ENCODE data around the gene EXOC4.
"Not testable (repeated sequence)": the region's sequence is repeated elsewhere in the genome, so short reads cannot be mapped to it uniquely, and the experiment has no call there.

EXOC4 gene

GRCh38 chr7:133961724-133962123 is 708.8 kb downstream of the EXOC4 start:
- no peak for DNase-seq

- DNase-seq = no peak
Observed at GRCh38 chr7:133962646-133963045, 709.8 kb downstream of the EXOC4 start.

DNA sequence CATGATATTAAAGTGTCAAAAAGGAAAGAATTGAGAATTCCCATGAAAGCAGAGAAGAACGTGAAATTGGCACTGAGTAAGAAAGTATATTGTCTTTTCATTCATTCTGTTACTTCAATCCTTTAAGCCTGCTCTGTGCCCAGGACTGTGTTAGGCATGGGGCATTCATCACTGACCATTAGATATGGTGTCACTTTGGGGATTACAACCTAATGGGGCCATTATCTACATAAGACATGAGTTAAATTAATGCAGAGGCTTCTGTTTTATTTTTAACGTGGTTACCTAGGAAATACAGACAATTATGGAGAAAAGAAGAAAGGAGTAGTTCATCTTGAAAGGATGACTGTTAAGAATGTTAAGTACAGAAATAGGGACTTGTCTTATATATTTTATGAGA is 710.8 kb downstream of the EXOC4 start:
- no peak for DNase-seq

- no peak for DNase-seq
Observed at GRCh38 chr7:133971625-133972024, 718.7 kb downstream of the EXOC4 start.

DNA sequence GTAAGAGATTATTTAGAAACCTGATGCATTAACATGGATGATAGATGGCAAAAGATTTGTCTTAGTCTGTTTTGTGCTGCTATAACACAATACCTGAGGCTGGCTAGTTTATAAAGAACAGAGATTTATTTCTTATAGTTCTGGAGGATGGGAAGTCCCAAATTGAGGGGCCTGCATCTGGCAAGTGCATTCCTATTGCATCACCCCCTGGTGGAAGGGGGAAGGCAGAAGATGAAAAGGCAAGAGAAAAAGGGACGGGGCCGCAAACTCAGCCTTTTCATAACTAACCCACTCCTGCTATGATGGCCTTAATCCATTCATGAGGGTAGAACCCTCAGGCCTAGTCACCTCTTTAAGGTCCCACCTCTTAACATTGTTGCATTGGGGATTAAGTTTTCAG is 720.8 kb downstream of the EXOC4 start:
- DNase-seq = no peak

DNA sequence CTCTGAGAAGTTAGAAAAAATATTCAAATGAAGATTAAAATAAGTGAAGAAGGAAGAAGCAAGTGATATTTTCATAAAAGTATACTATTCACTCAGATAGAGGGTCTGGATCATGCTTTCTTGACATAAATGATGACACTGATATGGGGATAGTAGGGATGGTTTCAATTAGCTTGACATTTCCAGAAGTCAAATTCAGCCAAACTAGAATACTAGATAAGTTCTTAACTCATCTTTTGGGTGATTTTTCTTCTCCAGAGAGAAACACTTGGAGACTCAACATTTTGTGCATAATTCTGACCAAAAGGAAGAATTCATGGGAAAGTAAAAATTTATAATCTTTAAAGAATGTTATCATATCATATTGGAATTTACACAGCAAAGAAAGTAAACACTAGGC is 722.3 kb downstream of the EXOC4 start:
- no peak for DNase-seq

GRCh38 chr7:133976140-133976539 is 723.3 kb downstream of the EXOC4 start:
- DNase-seq = no peak

DNA sequence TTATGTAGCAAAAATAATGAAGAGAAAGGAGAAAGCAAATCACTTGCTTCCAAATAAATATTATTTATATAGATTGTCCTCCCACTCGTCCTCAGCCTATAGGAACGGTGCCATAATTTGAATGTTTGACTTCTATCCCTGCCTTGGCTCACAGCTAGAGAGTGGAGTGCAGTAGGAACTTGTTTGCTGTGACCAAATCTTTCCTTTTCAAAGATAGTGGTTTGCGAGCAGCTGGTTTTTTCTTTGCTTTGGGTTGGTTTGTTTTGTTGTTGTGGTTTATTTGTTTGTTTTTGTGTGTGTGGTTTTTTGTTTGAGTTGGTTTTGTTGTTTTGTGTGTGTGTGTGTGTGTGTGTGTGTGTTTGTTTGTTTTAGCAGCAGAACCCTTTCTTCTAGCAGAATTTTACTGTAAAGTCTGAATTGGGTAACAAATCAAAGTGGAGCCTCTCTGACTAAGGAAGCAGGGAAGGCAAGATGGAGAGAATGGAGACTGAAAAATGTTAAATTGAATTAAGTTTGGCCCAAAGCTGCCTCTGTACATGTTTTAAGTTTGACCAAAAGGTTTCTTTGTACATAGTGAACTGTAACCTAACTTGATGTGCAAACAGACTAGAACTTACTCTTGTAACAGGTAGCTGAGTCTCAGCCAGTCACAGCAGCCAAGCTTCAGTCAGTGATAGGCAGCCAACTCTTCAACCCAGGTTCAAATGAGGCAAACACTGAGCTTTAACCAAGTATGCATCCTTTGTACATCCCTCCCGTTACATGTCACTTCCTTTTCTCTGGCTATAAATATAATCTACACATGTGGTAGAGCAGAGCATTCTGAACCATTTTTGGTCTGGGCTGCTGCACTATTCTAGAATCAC is 724.8 kb downstream of the EXOC4 start:
- no peak for DNase-seq

DNA sequence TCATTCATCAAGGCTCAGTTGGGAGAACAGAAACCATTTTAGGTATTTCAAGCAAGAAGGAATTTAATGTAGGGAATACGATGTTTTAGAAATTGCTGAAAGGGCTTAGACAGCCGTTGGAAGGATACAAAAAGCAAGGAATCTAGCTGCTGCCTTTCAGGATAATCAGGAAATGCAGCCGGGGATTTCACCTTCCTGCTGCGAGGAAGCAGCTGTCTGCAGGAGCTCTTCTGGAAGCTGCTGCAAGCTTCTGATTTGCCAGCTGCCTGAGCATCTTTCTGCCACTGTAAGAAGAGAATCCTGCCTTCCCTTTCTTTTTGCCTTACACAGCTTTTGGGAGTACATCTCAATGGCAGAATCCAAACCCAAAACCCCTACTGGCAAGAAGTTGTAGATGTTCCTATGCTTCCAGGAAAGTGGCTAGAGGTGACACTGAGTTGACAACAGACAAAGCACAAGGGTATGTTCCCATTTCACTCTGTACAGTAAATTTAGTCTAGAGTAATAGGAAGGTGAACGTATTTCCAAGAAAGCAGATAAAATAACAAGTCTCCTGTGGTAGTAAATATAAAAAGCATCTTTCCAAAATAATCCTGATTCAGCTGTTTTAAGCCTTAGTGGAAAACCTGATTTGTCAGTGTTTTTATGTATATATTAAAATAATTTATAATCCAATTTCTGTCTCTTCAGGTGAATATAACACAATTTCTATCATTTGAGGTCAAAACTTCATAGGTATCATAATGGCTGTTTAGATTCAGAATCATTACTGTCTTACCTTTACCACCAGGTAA is 725.8 kb downstream of the EXOC4 start:
- DNase-seq = no peak

GRCh38 chr7:133980804-133981203 is 727.9 kb downstream of the EXOC4 start:
- DNase-seq = no peak

GRCh38 chr7:133983685-133984419 is 731.0 kb downstream of the EXOC4 start:
- no peak for DNase-seq

DNA sequence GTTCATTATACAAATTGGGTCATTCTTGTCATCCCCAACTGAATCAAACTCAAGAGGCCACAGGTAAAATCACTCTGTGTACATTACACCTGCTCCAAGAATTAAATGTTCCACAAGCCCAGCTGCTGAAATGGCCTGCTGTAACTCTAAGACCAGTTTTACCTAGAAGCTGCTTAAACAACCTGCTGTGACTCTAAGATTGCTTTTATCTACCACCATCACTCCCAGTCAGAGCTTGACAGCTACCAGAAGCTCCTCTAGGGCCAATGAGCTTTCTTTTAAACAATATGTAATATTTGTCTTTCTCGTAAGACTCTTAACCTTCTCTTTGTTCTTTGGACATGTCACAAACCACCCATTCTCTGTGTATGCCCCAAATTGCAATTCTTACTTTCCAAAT is 732.4 kb downstream of the EXOC4 start:
- DNase-seq = no peak

- DNase-seq = no peak
Observed at GRCh38 chr7:133987582-133987981, 734.7 kb downstream of the EXOC4 start.

GRCh38 chr7:133993547-133993946 is 740.7 kb downstream of the EXOC4 start:
- DNase-seq = no peak

DNA sequence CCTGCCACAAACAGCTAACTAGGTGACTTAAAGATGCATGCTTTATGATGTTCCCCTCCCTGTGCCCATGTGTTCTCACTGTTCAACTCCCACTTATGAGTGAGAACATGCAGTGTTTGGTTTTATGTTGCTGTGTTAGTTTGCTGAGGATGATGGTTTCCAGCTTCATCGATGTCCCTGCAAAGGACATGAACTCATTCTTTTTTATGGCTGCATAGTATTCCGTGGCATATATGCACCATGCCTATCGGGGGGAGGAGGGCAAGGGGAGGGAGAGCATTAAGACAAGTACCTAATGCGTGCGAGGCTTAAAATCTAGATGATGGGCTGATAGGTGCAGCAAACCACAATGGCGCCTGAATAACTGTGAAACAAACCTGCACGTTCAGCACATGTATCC is 741.2 kb downstream of the EXOC4 start:
- not testable (repeated sequence) for DNase-seq

GRCh38 chr7:133997463-133997862 is 744.6 kb downstream of the EXOC4 start:
- no peak for DNase-seq

GRCh38 chr7:133999178-133999577 is 746.3 kb downstream of the EXOC4 start:
- no peak for DNase-seq

DNA sequence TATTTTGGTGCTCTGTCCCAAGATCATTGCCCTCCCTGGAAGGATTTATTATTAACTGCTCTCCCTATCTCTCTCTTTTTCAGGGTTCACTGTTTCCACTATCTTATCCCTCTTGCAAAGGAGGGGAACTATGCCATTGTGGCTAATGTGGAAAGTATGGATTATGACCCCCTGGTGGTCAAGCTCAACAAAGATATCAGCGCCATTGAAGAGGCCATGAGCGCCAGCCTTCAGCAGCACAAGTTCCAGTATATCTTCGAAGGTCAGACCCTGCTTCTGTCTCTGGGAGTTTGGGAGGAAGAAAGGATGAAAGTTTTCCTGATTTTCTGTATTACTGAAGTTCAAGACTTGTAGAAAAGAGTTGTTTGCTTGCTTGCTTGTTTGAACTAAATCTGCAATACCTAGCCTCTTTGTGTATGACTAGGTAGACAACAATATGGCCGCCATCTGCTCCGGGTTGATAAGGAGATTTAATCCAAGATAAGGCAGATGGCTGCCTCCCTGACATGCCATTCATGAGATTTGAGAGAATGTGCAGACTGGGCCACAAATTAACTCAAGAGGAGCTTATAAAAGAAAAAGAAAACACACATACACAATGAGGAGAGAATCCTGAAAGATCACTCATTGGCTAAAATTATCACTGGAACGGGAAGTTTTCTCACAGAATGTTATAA is 752.1 kb downstream of the EXOC4 start:
- no peak for DNase-seq

- DNase-seq = no peak
Observed at GRCh38 chr7:134009314-134010110, 756.6 kb downstream of the EXOC4 start.

DNA sequence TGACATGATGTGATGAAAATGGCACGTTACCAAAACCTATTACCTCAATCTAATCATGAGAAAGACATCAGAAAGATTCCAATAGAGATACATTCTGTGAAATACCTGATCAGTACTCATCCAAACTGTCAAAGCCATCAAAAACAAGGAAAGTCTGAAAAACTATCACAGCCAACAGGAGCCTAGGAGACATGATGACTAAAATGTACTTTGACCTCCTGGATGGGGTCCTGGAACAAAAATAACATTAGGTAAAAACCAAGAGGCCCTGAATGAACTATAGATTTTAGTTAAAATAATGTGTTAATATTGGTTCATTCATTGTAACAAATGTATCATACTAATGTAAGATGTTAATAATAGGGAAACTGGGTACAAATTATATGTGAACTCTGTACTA is 760.4 kb downstream of the EXOC4 start:
- no peak for DNase-seq

- DNase-seq = no peak
Observed at GRCh38 chr7:134014935-134015334, 762.1 kb downstream of the EXOC4 start.

Data from CD4-positive, alpha-beta T cell treated with Interleukin-21 for 1 hour (primary cell).